GM12891 (cell line): ENCODE data around the gene ZNF429.

ENCODE experiments used
- POLR2A ChIP-seq: IDR thresholded peaks from 2 replicates; pipeline ENCODE4 v1.6.1; 2011; ENCODE audit warnings: low read depth, low read length, control low read depth
- POLR2AphosphoS5 ChIP-seq: IDR thresholded peaks from 2 replicates; pipeline ENCODE4 v1.6.1; 2011; ENCODE audit warnings: low read depth, low read length, control low read depth
- POU2F2 ChIP-seq: IDR thresholded peaks from 2 replicates; pipeline ENCODE4 v1.6.1; 2011; ENCODE audit warnings: low read depth, mild to moderate bottlenecking, control low read depth, low read length, moderate library complexity
- SPI1 ChIP-seq: IDR thresholded peaks from 2 replicates; pipeline ENCODE4 v1.6.1; 2011; ENCODE audit warnings: low read depth, low read length, control low read depth
- TAF1 ChIP-seq: IDR thresholded peaks from 2 replicates; pipeline ENCODE4 v1.6.1; 2011; ENCODE audit warnings: low read depth, low read length, control low read depth

GRCh38 chr19:21492947-21493906 lies 12.2 kb upstream of the ZNF429 start:
- TF ChIP-seq POLR2A (no peak), POLR2AphosphoS5 (no peak), TAF1 (no peak), SPI1 (no peak), POU2F2 (no peak)
